ENCODE results near the gene ADNP.

The ADNP gene

DNA sequence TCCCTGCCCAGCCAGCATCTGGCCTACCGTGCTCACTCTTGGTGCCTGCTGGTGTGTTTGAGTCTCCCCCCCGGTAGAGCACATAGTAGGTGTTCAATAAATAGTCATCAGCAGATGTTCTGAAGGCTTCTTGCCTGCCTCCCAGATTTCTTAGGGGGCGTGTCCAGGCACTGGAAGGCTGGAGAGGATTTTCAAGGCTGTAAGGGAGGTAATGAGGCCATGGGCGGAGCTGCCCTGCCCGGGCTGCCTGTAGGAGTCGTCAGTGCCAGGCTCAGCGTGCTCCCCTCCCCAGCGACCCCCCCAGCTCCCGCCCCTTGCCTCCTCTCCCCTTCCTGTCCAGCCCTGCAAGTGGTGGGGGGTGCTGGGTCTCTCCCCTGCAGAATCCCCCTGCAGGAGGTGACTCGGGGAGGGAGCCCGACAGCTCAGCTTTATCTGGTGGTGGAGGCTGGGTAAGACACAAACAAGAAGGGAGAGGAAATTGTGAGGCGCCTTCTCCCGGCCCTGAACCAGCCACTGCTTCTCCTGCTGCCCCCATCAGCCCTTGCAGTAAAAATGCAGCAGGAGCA, 80.4 kb downstream of the ADNP start:
- DNase-seq = no peak

DNA sequence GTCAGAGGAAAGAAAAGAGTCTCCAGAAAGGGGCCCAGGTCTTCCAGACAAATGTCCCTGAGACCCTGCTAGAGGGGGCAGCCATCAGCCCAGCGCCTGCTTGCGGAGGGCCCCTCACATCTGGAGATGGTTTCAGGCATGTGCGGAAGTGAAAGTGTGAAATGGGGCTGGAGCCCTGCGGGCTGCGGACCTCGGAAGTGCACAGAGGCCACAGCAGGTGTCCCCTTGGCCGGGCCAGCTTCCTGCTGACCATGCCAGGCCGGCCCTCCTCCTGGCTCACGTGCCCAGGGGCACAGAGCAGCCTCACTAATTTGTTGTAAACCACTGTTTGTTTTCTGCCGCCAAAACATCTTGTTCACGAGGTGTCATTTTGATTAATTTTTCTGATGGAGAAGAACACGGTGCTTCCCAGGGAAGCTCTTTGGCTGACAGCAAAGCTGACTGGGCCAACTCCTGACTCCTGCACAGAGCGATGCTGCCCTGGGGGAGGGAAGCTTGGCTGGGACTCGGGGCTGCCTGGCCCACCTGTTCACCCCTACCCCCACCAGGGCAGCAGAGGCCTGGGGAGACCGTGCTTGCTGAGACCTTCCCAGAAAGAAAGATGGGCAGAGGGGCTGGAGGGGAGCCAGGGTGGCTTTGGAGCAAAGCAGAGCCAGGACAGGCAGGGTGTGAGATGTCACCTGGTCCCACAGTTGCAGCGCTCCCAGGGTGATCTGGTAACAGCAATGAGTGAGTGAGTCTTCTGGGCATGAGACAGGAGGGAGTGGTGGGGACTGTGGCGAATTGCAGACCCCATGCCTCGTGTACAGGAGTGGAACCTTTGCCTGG, 82.2 kb downstream of the ADNP start:
- peak in 7 of 56 donors; percentile 4 to 24 (median 11) for DNase-seq

DNA sequence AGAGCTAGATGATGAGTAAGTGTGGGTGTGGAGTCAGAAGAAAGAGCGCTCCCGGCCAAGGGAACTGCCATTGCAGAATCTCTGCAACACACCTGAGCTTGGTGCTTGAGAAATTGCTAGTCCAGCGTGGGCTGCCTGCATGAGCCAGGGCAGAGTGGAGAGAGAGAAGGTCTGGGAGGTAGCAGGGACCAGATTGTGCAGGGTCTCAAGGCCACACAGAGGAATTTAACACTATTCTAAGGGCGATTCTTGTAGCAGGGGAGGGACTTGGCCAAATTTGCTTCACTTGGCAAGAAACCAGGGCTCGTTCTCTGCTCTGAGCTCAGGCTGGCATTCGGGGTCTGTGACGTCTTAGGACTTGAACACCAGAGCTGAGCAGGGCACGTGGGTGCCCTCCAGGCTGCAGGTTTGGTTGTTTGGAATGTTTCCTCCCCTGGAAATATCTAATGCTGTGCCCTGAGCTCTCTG, 82.9 kb downstream of the ADNP start:
- DNase-seq = peak in 24 of 56 donors; percentile 1 to 50 (median 12)

DNA sequence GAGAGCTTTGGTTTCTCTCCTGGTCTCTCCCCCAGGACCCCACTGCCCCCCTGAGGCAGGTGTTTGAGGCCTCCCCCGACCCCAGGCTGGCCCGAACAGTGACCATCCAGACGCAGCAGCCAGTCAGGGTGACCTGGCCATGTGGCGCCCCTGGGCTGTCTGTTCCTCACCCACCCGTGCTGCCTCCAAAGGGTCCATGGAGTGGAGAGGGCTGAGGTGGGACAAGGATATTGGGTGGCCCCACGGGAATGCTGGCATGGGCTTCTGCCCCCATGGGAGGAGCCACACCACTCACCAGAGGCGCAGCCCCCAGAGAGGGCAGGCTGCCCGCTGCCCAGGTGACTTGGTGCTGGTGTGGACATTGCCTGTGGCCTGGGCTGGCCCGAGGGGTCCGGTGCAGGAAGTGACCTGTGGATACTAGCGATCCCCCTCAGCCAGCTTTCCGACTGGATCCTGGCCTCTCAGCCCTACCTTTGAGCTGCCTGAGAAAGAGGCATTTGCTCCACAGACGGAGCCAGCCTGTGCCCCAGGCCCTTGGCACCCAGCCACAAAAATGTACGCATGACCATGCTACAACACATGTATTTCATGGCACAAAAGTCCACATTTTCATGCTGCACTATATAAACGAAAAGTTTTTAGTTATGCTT, 85.5 kb downstream of the ADNP start:
- no peak for DNase-seq

DNA sequence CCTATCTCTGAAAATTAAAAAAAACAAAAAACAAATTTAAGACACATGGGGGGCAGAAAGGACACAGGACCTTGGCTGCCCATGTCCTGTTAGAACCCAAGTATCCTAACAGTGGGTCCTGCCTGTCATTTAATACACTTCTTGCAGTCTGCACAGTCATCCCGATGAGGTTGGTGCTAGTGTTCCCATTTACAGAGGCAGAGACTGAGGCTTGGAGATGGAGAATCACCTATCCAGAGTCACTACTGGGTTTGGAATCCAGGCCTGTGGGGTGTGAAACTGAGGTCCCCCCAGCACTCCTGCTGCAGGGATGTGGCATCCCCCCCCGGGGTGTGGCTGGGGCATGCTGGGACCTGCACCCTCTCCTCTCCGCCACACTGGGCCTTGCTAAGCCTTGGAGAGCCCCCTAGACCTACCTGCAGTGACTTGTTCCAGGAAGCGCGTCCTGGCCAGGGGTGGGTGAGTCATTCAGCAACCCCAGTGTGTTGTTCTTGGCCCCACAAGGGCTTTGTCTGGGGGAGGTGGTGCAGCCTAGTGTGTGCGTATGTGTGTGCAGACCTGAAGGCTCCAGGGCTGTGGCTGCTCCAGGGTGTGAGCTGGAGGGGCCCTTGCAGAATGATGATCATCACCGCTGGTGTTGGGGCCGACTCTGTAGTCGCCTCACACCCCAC, 86.7 kb downstream of the ADNP start:
- no peak for DNase-seq

DNA sequence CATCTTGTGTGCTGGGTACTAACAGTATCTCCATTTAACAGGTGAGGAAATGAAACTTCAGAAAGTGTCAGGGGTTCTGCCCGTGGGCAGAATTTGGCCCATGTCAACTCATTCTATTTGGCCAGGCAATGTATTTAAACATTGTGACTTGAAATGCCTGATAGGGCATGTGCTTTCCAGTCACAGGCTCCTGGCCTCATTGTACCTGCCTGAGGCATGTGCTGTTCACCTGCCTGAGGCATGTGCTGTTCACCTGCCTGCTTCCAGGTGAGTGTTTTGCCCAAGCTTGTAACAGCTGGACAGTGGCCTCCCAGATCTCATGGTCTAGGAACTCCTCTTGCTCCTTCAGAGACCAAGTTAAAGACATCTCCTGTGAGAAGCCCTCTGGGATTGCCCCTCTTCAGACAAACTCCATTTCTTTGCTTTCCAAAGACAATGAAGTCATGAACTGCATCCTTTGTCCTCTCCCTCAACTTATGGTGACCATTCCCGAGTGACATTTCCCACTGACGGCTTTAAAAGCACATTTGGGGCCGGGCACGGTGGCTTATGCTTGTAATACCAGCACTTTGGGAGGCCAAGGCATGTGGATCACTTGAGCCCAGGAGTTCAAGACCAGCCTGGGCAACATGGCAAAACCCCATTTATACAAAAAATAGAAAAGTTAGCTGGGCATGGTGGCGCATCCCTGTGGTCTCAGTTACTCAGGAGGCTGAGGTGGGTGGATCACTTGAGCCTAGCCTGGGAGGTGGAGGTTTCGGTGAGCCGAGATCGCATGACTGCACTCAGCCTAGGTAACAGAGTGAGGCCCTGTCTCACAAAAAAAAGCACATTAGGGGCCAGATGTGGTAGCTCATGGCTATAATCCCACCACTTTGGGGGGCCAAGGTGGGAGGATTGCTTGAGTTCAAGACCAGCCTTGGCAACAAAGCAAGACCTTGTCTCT, 87.6 kb downstream of the ADNP start:
- no peak for DNase-seq

DNA sequence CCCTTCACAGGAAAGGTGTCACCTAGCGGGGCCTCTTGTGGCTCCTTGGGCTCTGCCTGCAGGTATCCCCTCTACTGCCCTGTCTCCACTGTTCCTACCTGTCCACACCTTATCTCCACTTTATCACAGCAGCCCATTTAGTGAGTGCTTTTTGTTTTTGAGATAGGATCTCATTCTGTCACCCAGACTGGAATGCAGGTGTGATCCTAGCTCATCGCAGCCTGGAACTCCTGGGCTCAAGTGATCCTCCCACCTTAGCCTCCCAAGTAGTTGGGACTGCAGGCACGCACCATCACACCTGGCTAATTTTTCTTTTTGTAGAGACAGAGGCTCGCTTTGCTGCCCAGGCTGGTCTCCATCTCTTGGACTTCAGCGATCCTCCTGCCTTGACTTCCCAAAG, 88.4 kb downstream of the ADNP start:
- DNase-seq = no peak

Data from nucleus accumbens (tissue), 56 donors.